Measurements from ENCODE around the gene SORBS2. TPM values are rescaled to one million over a fixed set of nuclear protein-coding genes. Genes with fewer than 3 reads are reported as not detected.

The SORBS2 gene
- total and polyA plus RNA-seq, 2 of the 8 experiments (the other 6 are each of a cell fraction or from before 2014, with no cell fraction given), result 73.0 to 87.1 TPM

DNA sequence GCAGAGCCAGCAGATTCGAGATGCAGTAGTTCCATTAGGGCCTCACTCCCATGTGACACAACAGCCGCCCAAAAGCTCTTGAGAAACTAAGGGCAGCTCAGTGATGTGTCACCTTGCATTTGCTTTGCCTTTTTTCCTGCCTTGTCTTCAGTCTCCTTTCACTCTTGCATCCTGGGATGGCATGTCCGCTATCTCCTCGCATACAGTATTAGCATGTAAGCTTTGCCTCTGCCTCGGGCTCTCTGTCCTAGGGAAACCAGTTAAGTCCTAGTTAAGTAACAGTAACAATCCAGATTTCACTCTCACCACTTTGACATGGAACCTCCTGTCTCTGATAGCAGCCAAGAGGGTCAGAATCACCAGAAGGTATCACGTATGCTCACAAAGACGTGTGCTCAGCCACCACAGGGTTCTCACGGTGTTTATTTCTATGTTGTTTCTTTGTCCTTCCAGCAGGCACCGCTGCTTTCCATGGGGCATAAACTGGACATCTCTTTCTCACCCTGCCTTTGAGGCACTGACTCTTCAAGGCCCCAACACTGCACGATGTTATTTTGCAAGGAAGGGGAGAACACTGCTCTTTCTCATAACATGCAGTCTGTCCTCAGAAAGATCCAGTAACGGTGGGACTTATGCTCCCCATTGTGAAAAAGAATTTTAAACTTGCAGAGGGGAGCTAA is 26.7 kb upstream of the SORBS2 start:
- H3K4me2 ChIP-seq (ENCODE audit: insufficient read depth in 1 of 2, low read depth in 2 of 2, low read length in 2 of 2), result peak overlapping the region; percentile 40 to 54
- H3K4me3 ChIP-seq (ENCODE audit: extremely low read depth in 1 of 4, insufficient read depth in 2 of 4, low read depth in 3 of 4, low read length in 4 of 4), result peak overlapping the region in 1 of 4 experiments; percentile 14; a peak in 1 of 8 replicates
- peak overlapping the region; percentile 95 for H2BK120ac ChIP-seq (replicated peaks; ENCODE audit: low read depth, low read length)
- WGBS, 2 experiments (ENCODE audit: extremely low coverage in 1 of 2, insufficient coverage in 1 of 2, insufficient read length in 1 of 2, insufficient replicate concordance in 2 of 2, low coverage in 1 of 2, low lambda C conversion rate in 2 of 2, missing lambda C conversion rate in 1 of 2), result 24% methylated on average over 11 of the region's 11 CpGs; no CpG with 5 or more reads in 1 of the 2 experiments
- peak overlapping the region; percentile 64 for H4K5ac ChIP-seq (ENCODE audit: insufficient read length, low read depth, low read length)
- H3K14ac ChIP-seq (ENCODE audit: insufficient read length), result peak overlapping the region; percentile 95
- H3K23me2 ChIP-seq (ENCODE audit: low read depth, low read length), result 0 out of 2 replicates have a peak, but pooled peaks cover 6% of the 10 kb centered on the region
- no peaks in the 10 kb centered on the region for H3K27me3 ChIP-seq (replicated peaks in 1 of 4; ENCODE audit: control insufficient read depth in 3 of 4, extremely low read depth in 1 of 4, insufficient read depth in 3 of 4, low read length in 3 of 4)
- H4K20me1 ChIP-seq (replicated peaks in 1 of 2; ENCODE audit: control insufficient read depth in 1 of 2, insufficient read depth in 2 of 2, low read length in 2 of 2), result no peaks in the 10 kb centered on the region
- H3K56ac ChIP-seq (replicated peaks; ENCODE audit: insufficient read length, low read depth, low read length), result peak overlapping the region; percentile 75
- FAIRE-seq (no peak), DNase-seq (ENCODE audit: low read depth in 1 of 2, low spot score in 2 of 2) (no peak)
- H3K9me3 ChIP-seq (ENCODE audit: insufficient read depth in 2 of 2, low read depth in 1 of 2, low read length in 1 of 2), result no peaks in the 10 kb centered on the region
- H3K36me3 ChIP-seq (ENCODE audit: control insufficient read depth in 2 of 4, insufficient read depth in 4 of 4, low read length in 3 of 4), result no peaks in the 10 kb centered on the region
- H2BK15ac ChIP-seq (ENCODE audit: low read length), result peak overlapping the region; percentile 50
- H3K4ac ChIP-seq (replicated peaks; ENCODE audit: insufficient read length, low read depth, low read length), result peak overlapping the region; percentile 62
- peak overlapping the region; percentile 81; the same call in 1 of the 2 replicates for H4K8ac ChIP-seq (ENCODE audit: extremely low read depth, insufficient read depth, low read length)
- no peaks in the 10 kb centered on the region for H3K79me1 ChIP-seq (ENCODE audit: low read depth, low read length)
- peaks cover 23 to 35% (median 30%) of the 10 kb centered on the region in 4 experiments for H3K4me1 ChIP-seq (replicated peaks in 1 of 4; ENCODE audit: control insufficient read depth in 3 of 4, insufficient read depth in 4 of 4, low read length in 3 of 4)
- H3K18ac ChIP-seq (ENCODE audit: extremely low read depth, low read length), result peak overlapping the region; percentile 100
- peak overlapping the region; percentile 93 for H3K27ac ChIP-seq (ENCODE audit: low read depth, low read length)
- peak overlapping the region; percentile 100 for H2BK12ac ChIP-seq (ENCODE audit: low read depth, low read length)
- no peak overlapping the region for H3K23ac ChIP-seq (ENCODE audit: insufficient read length)
- no peaks in the 10 kb centered on the region for H3K79me2 ChIP-seq (ENCODE audit: control insufficient read depth in 1 of 2, insufficient read depth in 2 of 2, low read length in 2 of 2)
- H2BK5ac ChIP-seq (ENCODE audit: low read depth, low read length), result peak overlapping the region; percentile 100
- H3K9ac ChIP-seq (replicated peaks in 1 of 4; ENCODE audit: extremely low read depth in 1 of 4, low read depth in 3 of 4, low read length in 3 of 4), result peak overlapping the region in 3 of 4 experiments; percentile 35 to 65 (median 35); a peak in 6 of 7 replicates
- H2AK5ac ChIP-seq (ENCODE audit: low read depth, low read length), result peak overlapping the region; percentile 100
- no peak overlapping the region for H2AFZ ChIP-seq (ENCODE audit: low read length)
- ChIA-PET CTCF (ENCODE audit: partially characterized antibody) (interaction anchor here (1.1 to 1.8 kb wide), 3 partner anchors 9 to 21 kb away, joined by 3 to 5 read pairs (median 3); no protein-coding TSS in a partner anchor), POLR2A (ENCODE audit: partially characterized antibody) (interaction anchor here (1.0 to 3.9 kb wide), 10 partner anchors 9 to 190 kb away, joined by 3 to 23 read pairs (median 4); no protein-coding TSS in a partner anchor)
- peak overlapping the region; percentile 82 for H2BK20ac ChIP-seq (ENCODE audit: low read length)
- peak overlapping the region; percentile 99 for H4K91ac ChIP-seq (replicated peaks; ENCODE audit: insufficient read length, low read length)
